GM18498 (cell line): ENCODE results near the gene XBP1.
"Not testable (repeated sequence)": the region's sequence is repeated elsewhere in the genome, so short reads cannot be mapped to it uniquely, and the experiment has no call there.

ENCODE experiments used
- ATAC-seq: cut with Tn5 transposase; IDR thresholded peaks from one replicate; pipeline ENCODE4 v1.9.1; 2021; ENCODE audit warnings: mild to moderate bottlenecking, moderate library complexity; ENCODE audit not compliant: unreplicated experiment

XBP1 gene

GRCh38 chr22:28793976-28794584 lies 6.3 kb downstream of the XBP1 start:
- no peak for ATAC-seq

- ATAC-seq: peak; percentile 39
These were observed 7.6 kb downstream of the XBP1 start for GRCh38 chr22:28792491-28793383.

GRCh38 chr22:28791841-28792490 lies 8.4 kb downstream of the XBP1 start:
- ATAC-seq: peak; percentile 72

- ATAC-seq: no peak
These were observed 9.2 kb downstream of the XBP1 start for GRCh38 chr22:28791124-28791523.

GRCh38 chr22:28788601-28789000 lies 11.8 kb downstream of the XBP1 start:
- ATAC-seq: no peak

- no peak for ATAC-seq
These were observed 16.3 kb downstream of the XBP1 start for GRCh38 chr22:28783786-28784671.

- no peak for ATAC-seq
These were observed 20.1 kb downstream of the XBP1 start for GRCh38 chr22:28780296-28780695.

- no peak for ATAC-seq
These were observed 20.5 kb downstream of the XBP1 start for GRCh38 chr22:28779833-28780232.

- ATAC-seq: no peak
These were observed 26.0 kb downstream of the XBP1 start for GRCh38 chr22:28774378-28774777.

GRCh38 chr22:28773461-28773867 lies 26.9 kb downstream of the XBP1 start:
- peak; percentile 29 for ATAC-seq

GRCh38 chr22:28772633-28773460 lies 27.5 kb downstream of the XBP1 start, which contains the start of gene CCDC117:
Gene CCDC117, plus strand, starts transcription at chr22:28772695. Its CDS starts 155 bp downstream, at chr22:28772850.
- ATAC-seq: peak; percentile 88

- ATAC-seq: no peak
These were observed 29.1 kb downstream of the XBP1 start for GRCh38 chr22:28771195-28771791.

GRCh38 chr22:28769394-28770085 lies 30.8 kb downstream of the XBP1 start:
- ATAC-seq: no peak

GRCh38 chr22:28768701-28769393 lies 31.5 kb downstream of the XBP1 start:
- ATAC-seq: no peak

- ATAC-seq: no peak
These were observed 33.7 kb downstream of the XBP1 start for GRCh38 chr22:28766628-28767027.

GRCh38 chr22:28762000-28762399 lies 38.4 kb downstream of the XBP1 start:
- not testable (repeated sequence) for ATAC-seq

- no peak for ATAC-seq
These were observed 39.0 kb downstream of the XBP1 start for GRCh38 chr22:28761449-28761755.

- no peak for ATAC-seq
These were observed 40.4 kb downstream of the XBP1 start for GRCh38 chr22:28759861-28760560.
